Endothelial cell of umbilical vein (primary cell): ENCODE results near the gene CTDSPL. TPM values are rescaled to one million over a fixed set of nuclear protein-coding genes. Genes with fewer than 3 reads are reported as not detected.

Experiments
- BruUV-seq: library from RNA; stranded (reverse); fragments of 400-500 nt; replicated peaks from 2 replicates; lab custom pipeline; 2021; lab: Mats Ljungman, UMichigan
- CTCF ChIA-PET: fragments of 300-600, 350-600 bp; sonication (Branson Sonifier 250); formaldehyde crosslinking; loops from one replicate; lab custom pipeline; 2021; ENCODE audit warnings: antibody characterized with exemption, inconsistent platforms; lab: Charles Lee
- POLR2A ChIA-PET: fragments of 300-600, 350-600 bp; sonication (Branson Sonifier 250); formaldehyde crosslinking; loops from one replicate; lab custom pipeline; 2021; ENCODE audit warnings: antibody characterized with exemption, inconsistent platforms; lab: Charles Lee
- DNase-seq: peaks from one replicate; pipeline ENCODE4 v3.0.0-alpha.2; 2011; ENCODE audit warnings: low read depth, low spot score
- FAIRE-seq: peaks from 2 replicates; lab custom pipeline; 2011; peaks lifted over from hg19 to GRCh38; lab: Jason Lieb, UNC
- H2AFZ ChIP-seq: 2 replicates; pipeline ENCODE4 v1.6.0; 2012; ENCODE audit warnings: low read depth, low read length, control low read depth, inconsistent platforms
- H3K27ac ChIP-seq: 2 replicates; pipeline ENCODE4 v1.5.1; 2011; ENCODE audit warnings: low read depth, mild to moderate bottlenecking, control low read depth, low read length, moderate library complexity; ENCODE audit not compliant: insufficient read depth
- H3K27me3 ChIP-seq, 2 experiments: 2 replicates each; pipeline versions ENCODE4 v1.6.0 to v1.6.1; 2011; ENCODE audit warnings: low read length in 2 of 2, mixed read lengths in 1 of 2; ENCODE audit not compliant: control insufficient read depth in 2 of 2, insufficient read depth in 2 of 2
- H3K36me3 ChIP-seq, 2 experiments: 2 replicates in 1 of 2; 3 replicates in 1 of 2; pipeline ENCODE4 v1.5.1; 2011; ENCODE audit warnings: low read length in 2 of 2, mild to moderate bottlenecking in 1 of 2, moderate library complexity in 1 of 2; ENCODE audit not compliant: control insufficient read depth in 2 of 2, insufficient read depth in 2 of 2; ENCODE audit errors: extremely low read depth in 1 of 2
- H3K4me1 ChIP-seq: 3 replicates; pipeline ENCODE4 v1.5.1; 2011; ENCODE audit warnings: mild to moderate bottlenecking, low read length; ENCODE audit not compliant: control insufficient read depth, insufficient read depth; ENCODE audit errors: extremely low read depth
- H3K4me2 ChIP-seq: 2 replicates; pipeline ENCODE4 v1.6.1; 2011; ENCODE audit warnings: low read length, control low read depth, mixed read lengths; ENCODE audit not compliant: insufficient read depth
- H3K4me3 ChIP-seq, 3 experiments: fragments of 200-600 bp in 1 of 3; sonication (generic), shearing (Covaris generic) in 1 of 3; replicated peaks in 1 of 3; 2 replicates each; pipeline ENCODE4 v1.5.1; 2011 to 2016; ENCODE audit warnings: control low read depth in 3 of 3, low read length in 3 of 3, mild to moderate bottlenecking in 2 of 3, inconsistent platforms in 1 of 3, low read depth in 1 of 3, moderate library complexity in 1 of 3; ENCODE audit not compliant: insufficient read depth in 1 of 3
- H3K79me2 ChIP-seq: 2 replicates; pipeline ENCODE4 v1.6.0; 2012; ENCODE audit warnings: low read length, inconsistent platforms; ENCODE audit not compliant: control insufficient read depth, insufficient read depth
- H3K9ac ChIP-seq: replicated peaks from 2 replicates; pipeline ENCODE3; 2011; ENCODE audit warnings: low read length, control low read depth; ENCODE audit not compliant: insufficient read depth; ENCODE audit errors: extremely low read depth
- H3K9me1 ChIP-seq: replicated peaks from 3 replicates; pipeline ENCODE4 v1.6.0; 2011; ENCODE audit warnings: mild to moderate bottlenecking, low read length; ENCODE audit not compliant: control insufficient read depth, insufficient read depth; ENCODE audit errors: extremely low read depth
- H3K9me3 ChIP-seq: replicated peaks from 2 replicates; pipeline ENCODE4 v1.5.1; 2012; ENCODE audit warnings: low read length, inconsistent platforms; ENCODE audit not compliant: control insufficient read depth, insufficient read depth
- H4K20me1 ChIP-seq: replicated peaks from 2 replicates; pipeline ENCODE3; 2011; ENCODE audit warnings: mild to moderate bottlenecking, low read length; ENCODE audit not compliant: control insufficient read depth, insufficient read depth; ENCODE audit errors: extremely low read depth
- CTCF ChIP-seq, 2 donors: IDR thresholded peaks; 1 replicate in 1 of 2; 2 replicates in 1 of 2; pipeline ENCODE4 v1.5.1; 2011; ENCODE audit warnings: low read length in 2 of 2, mild to moderate bottlenecking in 2 of 2, moderate library complexity in 2 of 2, control low read depth in 1 of 2, inconsistent platforms in 1 of 2, low read depth in 1 of 2; ENCODE audit not compliant: insufficient read depth in 1 of 2; ENCODE audit errors: extremely low read depth in 1 of 2
- EZH2 ChIP-seq: IDR thresholded peaks from 2 replicates; pipeline ENCODE4 v1.6.1; 2012; ENCODE audit warnings: borderline replicate concordance, low read depth, mild to moderate bottlenecking, moderate library complexity, low read length, inconsistent platforms; ENCODE audit not compliant: severe bottlenecking
- FOS ChIP-seq: IDR thresholded peaks from 2 replicates; pipeline ENCODE4 v1.6.1; 2011; ENCODE audit warnings: mild to moderate bottlenecking, low read length, moderate library complexity, borderline replicate concordance; ENCODE audit not compliant: insufficient read depth
- GATA2 ChIP-seq: IDR thresholded peaks from 2 replicates; pipeline ENCODE4 v1.7.0; 2011; ENCODE audit warnings: low read depth, mild to moderate bottlenecking, moderate library complexity, mixed read lengths, low read length; ENCODE audit not compliant: insufficient read length, insufficient read depth
- JUN ChIP-seq: IDR thresholded peaks from 2 replicates; pipeline ENCODE4 v1.6.1; 2011; ENCODE audit warnings: borderline replicate concordance, low read depth; ENCODE audit not compliant: insufficient read length, insufficient read depth
- MAX ChIP-seq: IDR thresholded peaks from 2 replicates; pipeline ENCODE4 v1.6.1; 2011; ENCODE audit not compliant: insufficient read depth, insufficient read length
- MYC ChIP-seq: IDR thresholded peaks from one replicate; pipeline ENCODE4 v1.6.1; 2011; ENCODE audit warnings: mild to moderate bottlenecking, low read depth, low read length
- POLR2A ChIP-seq: IDR thresholded peaks from 2 replicates; pipeline ENCODE4 v1.6.1; 2012; ENCODE audit warnings: low read depth, mild to moderate bottlenecking, control low read depth, low read length
- POLR2AphosphoS5 ChIP-seq: IDR thresholded peaks from 2 replicates; pipeline ENCODE4 v1.6.1; 2012; ENCODE audit warnings: low read depth, mild to moderate bottlenecking, control low read depth, low read length, moderate library complexity; ENCODE audit not compliant: insufficient read depth
- dilution Hi-C: fragments of 300-500 bp; cut with MboI; formaldehyde crosslinking; loops from one replicate; pipeline ENCODE4 v1.15.0; 2019; ENCODE audit warnings: low sequenced_read_pairs; ENCODE audit not compliant: extremely low pct_ligation_motif_present
- intact Hi-C: fragments of 100-400 bp; cut with micrococcal nuclease; formaldehyde crosslinking; loops from one replicate; pipeline ENCODE4 v1.10.0; 2022
- polyA plus RNA-seq, 4 experiments: library from polyadenylated mRNA; depleted of rRNA in 3 of 4; stranded (reverse) in 3 of 4; unstranded in 1 of 4; fragments of >200 nt; gene quantifications; 2 replicates each; pipeline versions ENCODE4 v1.2.1 to v1.2.3, GENCODE V29; 2011 to 2012; ENCODE audit warnings: missing spikeins in 1 of 4
- total RNA-seq: library from RNA; stranded (reverse); gene quantifications from 2 replicates; pipeline ENCODE4 v1.2.3, GENCODE V29; 2021

The CTDSPL gene
- total and polyA plus RNA-seq, 2 donors (not counting 3 experiments of a cell fraction or from before 2014, with no cell fraction given) = 30.1 to 43.2 TPM

- Histone ChIP-seq H3K27ac (peak overlapping the region; percentile 41), H2AFZ (peak overlapping the region; percentile 52), H3K79me2 (no peaks in the 10 kb centered on the region), H3K9me1 (no peaks in the 10 kb centered on the region), H3K36me3 (no peaks in the 10 kb centered on the region), H4K20me1 (no peaks in the 10 kb centered on the region), H3K9ac (no peak overlapping the region), H3K27me3 (no peaks in the 10 kb centered on the region), H3K9me3 (no peaks in the 10 kb centered on the region), H3K4me3 (no peak overlapping the region), H3K4me1 (peaks cover 43% of the 10 kb centered on the region), H3K4me2 (peak overlapping the region; percentile 50)
- BruUV-seq = no TSS peak
- DNase-seq (no peak), FAIRE-seq (no peak)
- intact Hi-C loops (loop anchor here (2.0 kb wide), 1 partner anchor 21 kb away; no protein-coding TSS in a partner anchor), dilution Hi-C loops (no loop called here)
- ChIA-PET POLR2A (no interaction called here), CTCF (interaction anchor here (0.6 to 5.0 kb wide), 9 partner anchors 9 to 102 kb away, joined by 3 to 57 read pairs (median 3); no protein-coding TSS in a partner anchor)
- TF ChIP-seq POLR2A (no peak), CTCF (IDR thresholded peaks at IDR 0.05; ENCODE audit: extremely low read depth in 1 of 2, insufficient read depth in 1 of 2, low read depth in 1 of 2, low read length in 2 of 2) (no peak), MAX (no peak), GATA2 (no peak), EZH2 (no peak), MYC (no peak), JUN (no peak), FOS (no peak), POLR2AphosphoS5 (no peak)
These were observed 95.9 kb downstream of the CTDSPL start for GRCh38 chr3:37957539-37957936.
